GM19193 (cell line): ENCODE measurements around the gene CHAD.

Experiments used
- POLR2A ChIP-seq: IDR thresholded peaks from 4 replicates; pipeline ENCODE4 v1.6.1; 2011; ENCODE audit not compliant: insufficient read depth, insufficient read length; ENCODE audit errors: extremely low read depth

Gene CHAD

GRCh38 chr17:50452630-50453300 is 15.9 kb downstream of the CHAD start:
- TF ChIP-seq POLR2A, result no peak

GRCh38 chr17:50451943-50452629 is 16.6 kb downstream of the CHAD start:
- no peak for TF ChIP-seq POLR2A

GRCh38 chr17:50448643-50449042 is 20.0 kb downstream of the CHAD start:
- no peak for TF ChIP-seq POLR2A

GRCh38 chr17:50447870-50448595 is 20.6 kb downstream of the CHAD start:
- no peak for TF ChIP-seq POLR2A

- TF ChIP-seq POLR2A, result no peak
Observed at GRCh38 chr17:50445730-50446325, 22.9 kb downstream of the CHAD start.

GRCh38 chr17:50444841-50445715 is 23.6 kb downstream of the CHAD start:
- TF ChIP-seq POLR2A, result no peak

- no peak for TF ChIP-seq POLR2A
Observed at GRCh38 chr17:50443505-50443974, 25.1 kb downstream of the CHAD start.

- no peak for TF ChIP-seq POLR2A
Observed at GRCh38 chr17:50440838-50441829, 27.5 kb downstream of the CHAD start.

- no peak for TF ChIP-seq POLR2A
Observed at GRCh38 chr17:50440172-50440837, 28.4 kb downstream of the CHAD start.

GRCh38 chr17:50439008-50439407 is 29.7 kb downstream of the CHAD start:
- TF ChIP-seq POLR2A, result no peak

- no peak for TF ChIP-seq POLR2A
Observed at GRCh38 chr17:50437409-50437808, 31.3 kb downstream of the CHAD start.

GRCh38 chr17:50432125-50432762 is 36.4 kb downstream of the CHAD start:
- TF ChIP-seq POLR2A, result no peak
